Measurements from ENCODE around the gene RIMS1. TPM values are rescaled to one million over a fixed set of nuclear protein-coding genes. Genes with fewer than 3 reads are reported as not detected.

Gene RIMS1
- total and polyA plus RNA-seq, 9 of the 15 experiments (the other 6 are each of a cell fraction or from before 2014, with no cell fraction given): not detected

DNA sequence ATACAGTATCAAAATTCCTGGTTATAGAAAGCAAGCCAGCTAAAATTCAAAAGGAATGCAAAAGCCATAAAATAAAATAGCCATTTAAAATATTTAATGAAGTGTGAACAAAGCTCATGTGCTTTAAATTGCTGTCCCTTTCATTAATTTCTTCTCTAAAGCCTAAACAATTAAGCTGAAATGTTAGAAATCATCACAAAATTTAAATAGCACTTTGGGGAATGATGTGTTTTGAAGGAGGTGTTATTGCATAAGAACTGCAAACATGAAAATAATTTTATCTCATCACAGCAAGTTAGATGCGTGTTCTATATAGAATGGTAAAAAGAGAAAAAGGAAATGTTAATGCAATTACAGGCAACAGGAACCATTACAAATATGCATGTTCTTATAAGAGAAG, 111.0 kb downstream of the RIMS1 start:
- Histone ChIP-seq H3K4me3 (no peak overlapping the region), H3K36me3 (ENCODE audit: control insufficient read depth, insufficient read depth, low read length) (no peaks in the 10 kb centered on the region), H3K27me3 (ENCODE audit: control insufficient read depth in 2 of 2, insufficient read depth in 2 of 2, low read length in 2 of 2) (no peaks in the 10 kb centered on the region), H4K20me1 (replicated peaks; ENCODE audit: control insufficient read depth, insufficient read depth, low read length) (no peaks in the 10 kb centered on the region), H3K27ac (ENCODE audit: extremely low read depth, low read depth, low read length) (no peak overlapping the region), H3K9me3 (replicated peaks; ENCODE audit: control insufficient read depth, insufficient read depth, low read depth, low read length) (no peaks in the 10 kb centered on the region), H3K9me1 (ENCODE audit: control insufficient read depth, insufficient read depth, low read length) (no peaks in the 10 kb centered on the region), H3K79me2 (ENCODE audit: control insufficient read depth, insufficient read depth, low read length) (no peaks in the 10 kb centered on the region), H3K4me2 (ENCODE audit: insufficient read depth, low read length) (no peak overlapping the region), H3K4me1 (replicated peaks in 1 of 2; ENCODE audit: control insufficient read depth in 2 of 2, insufficient read depth in 2 of 2, low read length in 2 of 2) (no peaks in the 10 kb centered on the region), H3K9ac (ENCODE audit: insufficient read depth in 1 of 2, low read depth in 2 of 2, low read length in 2 of 2) (no peak overlapping the region), H2AFZ (ENCODE audit: low read depth, low read length) (no peak overlapping the region)
- no TSS peak for BruUV-seq (replicated peaks)
- TF ChIP-seq ZNF143 (CRISPR knock-in tag; IDR thresholded peaks at IDR 0.05) (no peak), ZNF184 (CRISPR knock-in tag; IDR thresholded peaks at IDR 0.05) (no peak), CSDE1 (IDR thresholded peaks at IDR 0.05) (no peak), BRF1 (IDR thresholded peaks at IDR 0.05; ENCODE audit: borderline replicate concordance, extremely low read depth, insufficient read length) (no peak), HSF4 (CRISPR knock-in tag; IDR thresholded peaks at IDR 0.05; ENCODE audit: borderline replicate concordance) (no peak), ETV6 (IDR thresholded peaks at IDR 0.05; ENCODE audit: borderline replicate concordance in 1 of 2, low read depth in 2 of 2, low read length in 1 of 2) (no peak), ETV6 (CRISPR knock-in tag; IDR thresholded peaks at IDR 0.05; ENCODE audit: borderline replicate concordance) (no peak), RBM39 (optimal IDR thresholded peaks at IDR 0.05; ENCODE audit: low read depth, low read length) (no peak), SRSF9 (IDR thresholded peaks at IDR 0.05; ENCODE audit: borderline replicate concordance, low read depth, low read length) (no peak), ZNF589 (CRISPR knock-in tag; IDR thresholded peaks at IDR 0.05; ENCODE audit: low read depth) (no peak), NELFE (IDR thresholded peaks at IDR 0.05; ENCODE audit: insufficient read depth, insufficient read length) (no peak), HNRNPLL (IDR thresholded peaks at IDR 0.05; ENCODE audit: low read depth, low read length, poor library complexity, severe bottlenecking) (no peak), HDAC6 (IDR thresholded peaks at IDR 0.05; ENCODE audit: low read depth, low read length) (no peak), SETDB1 (IDR thresholded peaks at IDR 0.05; ENCODE audit: low read length) (no peak), POLR2AphosphoS2 (IDR thresholded peaks at IDR 0.05; ENCODE audit: low read length) (no peak)
- TF ChIP-seq, protein P1, sequence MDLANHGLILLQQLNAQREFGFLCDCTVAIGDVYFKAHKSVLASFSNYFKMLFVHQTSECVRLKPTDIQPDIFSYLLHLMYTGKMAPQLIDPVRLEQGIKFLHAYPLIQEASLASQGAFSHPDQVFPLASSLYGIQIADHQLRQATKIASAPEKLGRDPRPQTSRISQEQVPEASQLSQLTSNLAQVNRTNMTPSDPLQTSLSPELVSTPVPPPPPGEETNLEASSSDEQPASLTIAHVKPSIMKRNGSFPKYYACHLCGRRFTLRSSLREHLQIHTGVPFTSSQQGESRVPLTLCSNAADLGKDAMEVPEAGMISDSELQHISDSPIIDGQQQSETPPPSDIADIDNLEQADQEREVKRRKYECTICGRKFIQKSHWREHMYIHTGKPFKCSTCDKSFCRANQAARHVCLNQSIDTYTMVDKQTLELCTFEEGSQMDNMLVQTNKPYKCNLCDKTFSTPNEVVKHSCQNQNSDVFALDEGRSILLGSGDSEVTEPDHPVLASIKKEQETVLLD (IDR thresholded peaks at IDR 0.05): no peak
- TF ChIP-seq, protein P2, sequence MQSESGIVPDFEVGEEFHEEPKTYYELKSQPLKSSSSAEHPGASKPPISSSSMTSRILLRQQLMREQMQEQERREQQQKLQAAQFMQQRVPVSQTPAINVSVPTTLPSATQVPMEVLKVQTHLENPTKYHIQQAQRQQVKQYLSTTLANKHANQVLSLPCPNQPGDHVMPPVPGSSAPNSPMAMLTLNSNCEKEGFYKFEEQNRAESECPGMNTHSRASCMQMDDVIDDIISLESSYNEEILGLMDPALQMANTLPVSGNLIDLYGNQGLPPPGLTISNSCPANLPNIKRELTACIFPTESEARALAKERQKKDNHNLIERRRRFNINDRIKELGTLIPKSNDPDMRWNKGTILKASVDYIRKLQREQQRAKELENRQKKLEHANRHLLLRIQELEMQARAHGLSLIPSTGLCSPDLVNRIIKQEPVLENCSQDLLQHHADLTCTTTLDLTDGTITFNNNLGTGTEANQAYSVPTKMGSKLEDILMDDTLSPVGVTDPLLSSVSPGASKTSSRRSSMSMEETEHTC (IDR thresholded peaks at IDR 0.05): no peak
- TF ChIP-seq, protein P3, sequence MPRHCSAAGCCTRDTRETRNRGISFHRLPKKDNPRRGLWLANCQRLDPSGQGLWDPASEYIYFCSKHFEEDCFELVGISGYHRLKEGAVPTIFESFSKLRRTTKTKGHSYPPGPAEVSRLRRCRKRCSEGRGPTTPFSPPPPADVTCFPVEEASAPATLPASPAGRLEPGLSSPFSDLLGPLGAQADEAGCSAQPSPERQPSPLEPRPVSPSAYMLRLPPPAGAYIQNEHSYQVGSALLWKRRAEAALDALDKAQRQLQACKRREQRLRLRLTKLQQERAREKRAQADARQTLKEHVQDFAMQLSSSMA (CRISPR knock-in tag; IDR thresholded peaks at IDR 0.05): no peak
- 0% methylated on average over 1 of the region's 1 CpG for WGBS (ENCODE audit: insufficient coverage, low coverage, missing lambda C conversion rate)
- ChIA-PET CTCF (ENCODE audit: low intra/inter-chr PET ratio) (no interaction called here), POLR2A (no interaction called here)
- FAIRE-seq: no peak
- in situ Hi-C loops (cut with MboI): no loop called here
- no peak for DNase-seq (ENCODE audit: extremely low read depth in 1 of 4, low spot score in 3 of 4)
- no peak for ATAC-seq
- intact Hi-C loops (cut with micrococcal nuclease): no loop called here
